Trophoblast cell (in vitro differentiated cells and primary cell): ENCODE data around the gene PACSIN3.
"Not testable (repeated sequence)": the region's sequence is repeated elsewhere in the genome, so short reads cannot be mapped to it uniquely, and the experiment has no call there.

ENCODE experiments used
- DNase-seq, 2 donors: peaks; one replicate each; pipeline ENCODE4 v3.0.0-alpha.2; 2016
- H2AFZ ChIP-seq: 2 replicates; pipeline ENCODE4 v1.6.1; 2013; ENCODE audit warnings: low read length, moderate library complexity, mild to moderate bottlenecking; ENCODE audit not compliant: insufficient read depth, poor library complexity
- H2AK5ac ChIP-seq: 2 replicates; pipeline ENCODE4 v1.6.1; 2013; ENCODE audit warnings: mild to moderate bottlenecking, low read length
- H2BK120ac ChIP-seq: 2 replicates; pipeline ENCODE4 v1.6.1; 2013; ENCODE audit warnings: low read length, mild to moderate bottlenecking, moderate library complexity; ENCODE audit not compliant: insufficient read depth, poor library complexity
- H2BK12ac ChIP-seq: 2 replicates; pipeline ENCODE4 v1.6.1; 2013; ENCODE audit warnings: mild to moderate bottlenecking, low read length, moderate library complexity
- H2BK5ac ChIP-seq: 2 replicates; pipeline ENCODE4 v1.6.1; 2013; ENCODE audit warnings: low read length, low read depth, moderate library complexity, mild to moderate bottlenecking; ENCODE audit not compliant: poor library complexity
- H3K14ac ChIP-seq: 2 replicates; pipeline ENCODE4 v1.6.1; 2013; ENCODE audit warnings: mild to moderate bottlenecking, low read length
- H3K18ac ChIP-seq: 2 replicates; pipeline ENCODE4 v1.6.1; 2013; ENCODE audit warnings: mild to moderate bottlenecking, low read length
- H3K23ac ChIP-seq: 2 replicates; pipeline ENCODE4 v1.6.1; 2013; ENCODE audit warnings: low read length
- H3K27ac ChIP-seq: 2 replicates; pipeline ENCODE4 v1.5.1; 2013; ENCODE audit warnings: low read depth, mild to moderate bottlenecking, inconsistent platforms, low read length, moderate library complexity
- H3K27me3 ChIP-seq: 2 replicates; pipeline ENCODE4 v1.6.1; 2013; ENCODE audit warnings: inconsistent platforms, mild to moderate bottlenecking, low read length, moderate library complexity; ENCODE audit not compliant: insufficient read depth
- H3K36me3 ChIP-seq, 2 experiments: 1 replicate in 1 of 2; 2 replicates in 1 of 2; pipeline ENCODE4 v1.6.1; 2013; ENCODE audit warnings: low read length in 2 of 2, mild to moderate bottlenecking in 2 of 2, moderate library complexity in 1 of 2; ENCODE audit not compliant: insufficient read depth in 2 of 2, control insufficient read depth in 1 of 2
- H3K4ac ChIP-seq: 2 replicates; pipeline ENCODE4 v1.6.1; 2013; ENCODE audit warnings: low read depth, mild to moderate bottlenecking, low read length, moderate library complexity
- H3K4me1 ChIP-seq, 2 experiments: 1 replicate in 1 of 2; 2 replicates in 1 of 2; pipeline ENCODE4 v1.6.1; 2013; ENCODE audit warnings: low read length in 2 of 2, mild to moderate bottlenecking in 2 of 2, moderate library complexity in 1 of 2; ENCODE audit not compliant: insufficient read depth in 2 of 2, control insufficient read depth in 1 of 2
- H3K4me2 ChIP-seq: 2 replicates; pipeline ENCODE4 v1.6.1; 2013; ENCODE audit warnings: inconsistent platforms, mild to moderate bottlenecking, low read length, moderate library complexity
- H3K4me3 ChIP-seq: 2 replicates; pipeline ENCODE4 v1.5.1; 2013; ENCODE audit warnings: mild to moderate bottlenecking, low read depth, low read length, inconsistent platforms
- H3K79me1 ChIP-seq: one replicate; pipeline ENCODE4 v1.6.1; 2013; ENCODE audit warnings: low read length
- H3K79me2 ChIP-seq: 2 replicates; pipeline ENCODE4 v1.6.1; 2013; ENCODE audit warnings: low read length, mild to moderate bottlenecking; ENCODE audit not compliant: control insufficient read depth, insufficient read depth, poor library complexity
- H3K9ac ChIP-seq: 2 replicates; pipeline ENCODE4 v1.6.1; 2013; ENCODE audit warnings: mild to moderate bottlenecking, low read length
- H3K9me3 ChIP-seq: 2 replicates; pipeline ENCODE4 v1.6.1; 2013; ENCODE audit warnings: low read depth, mild to moderate bottlenecking, control low read depth, inconsistent platforms, low read length; ENCODE audit not compliant: insufficient read depth
- H4K12ac ChIP-seq: 2 replicates; pipeline ENCODE4 v1.6.1; 2013; ENCODE audit warnings: low read depth, mild to moderate bottlenecking, low read length, moderate library complexity
- H4K8ac ChIP-seq: 2 replicates; pipeline ENCODE4 v1.6.1; 2013; ENCODE audit warnings: low read depth, mild to moderate bottlenecking, low read length, moderate library complexity
- H4K91ac ChIP-seq: one replicate; pipeline ENCODE4 v1.6.1; 2013; ENCODE audit warnings: low read depth, mild to moderate bottlenecking, low read length, moderate library complexity
- WGBS: extraction: QIAGEN DNeasy Blood & Tissue Kit; methylation state at CpG from one replicate; pipeline ENCODE4 v1.1.7; 2013; ENCODE audit warnings: missing lambda C conversion rate; ENCODE audit not compliant: insufficient read length, insufficient coverage; ENCODE audit errors: extremely low coverage; 5-methylcytosine and 5-hydroxymethylcytosine counted together

Gene PACSIN3

GRCh38 chr11:47212938-47213337, 26.7 kb upstream of the PACSIN3 start:
- Histone ChIP-seq H4K12ac (no peak overlapping the region), H2AFZ (no peak overlapping the region), H3K4ac (no peak overlapping the region), H3K4me3 (no peak overlapping the region), H3K27me3 (no peaks in the 10 kb centered on the region), H4K8ac (no peak overlapping the region), H3K4me2 (no peak overlapping the region), H2BK120ac (no peak overlapping the region), H3K4me1 (peaks cover 13 to 18% of the 10 kb centered on the region in 2 experiments), H2BK5ac (no peak overlapping the region), H3K9me3 (no peaks in the 10 kb centered on the region), H3K9ac (no peak overlapping the region), H2BK12ac (no peak overlapping the region), H3K36me3 (no peaks in the 10 kb centered on the region), H2AK5ac (no peak overlapping the region), H3K14ac (no peak overlapping the region), H3K79me2 (peaks cover 7% of the 10 kb centered on the region), H3K18ac (no peak overlapping the region), H3K79me1 (peaks cover 13% of the 10 kb centered on the region), H3K23ac (no peak overlapping the region), H4K91ac (no peak overlapping the region), H3K27ac (no peak overlapping the region)
- peak; percentile 48 to 61 for DNase-seq
- no CpG with 5 or more reads among the region's 12 CpGs for WGBS

DNA sequence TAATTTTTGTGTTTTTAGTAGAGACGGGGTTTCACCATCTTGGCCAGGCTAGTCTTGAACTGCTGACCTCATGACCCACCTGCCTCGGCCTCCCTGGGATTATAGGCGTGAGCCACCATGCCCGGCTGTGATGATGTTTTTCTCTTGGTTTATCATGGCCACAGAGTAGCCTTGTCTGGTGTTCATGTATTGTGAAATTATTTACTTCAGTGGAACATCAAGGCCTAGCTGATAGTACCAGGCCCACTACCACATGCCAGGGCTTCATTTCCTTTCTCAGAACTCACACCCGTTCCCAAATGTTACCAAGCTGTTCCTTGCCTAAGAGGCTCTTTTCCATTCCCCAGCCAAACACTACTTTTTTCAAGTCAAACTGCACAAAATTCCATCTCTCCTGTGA, 22.4 kb upstream of the PACSIN3 start:
- Histone ChIP-seq H3K27ac (no peak overlapping the region), H3K36me3 (no peaks in the 10 kb centered on the region), H3K9me3 (no peaks in the 10 kb centered on the region), H3K4me3 (no peak overlapping the region), H3K4me2 (no peak overlapping the region), H3K23ac (no peak overlapping the region), H2BK120ac (no peak overlapping the region), H3K9ac (no peak overlapping the region), H2BK12ac (no peak overlapping the region), H3K4me1 (peaks cover 3 to 6% of the 10 kb centered on the region in 2 experiments), H4K12ac (no peak overlapping the region), H2AK5ac (no peak overlapping the region), H2BK5ac (no peak overlapping the region), H3K79me2 (no peaks in the 10 kb centered on the region), H4K8ac (no peak overlapping the region), H2AFZ (no peak overlapping the region), H4K91ac (no peak overlapping the region), H3K14ac (no peak overlapping the region), H3K27me3 (no peaks in the 10 kb centered on the region), H3K4ac (no peak overlapping the region), H3K18ac (no peak overlapping the region), H3K79me1 (no peaks in the 10 kb centered on the region)
- DNase-seq: no peak
- WGBS: no CpG with 5 or more reads among the region's 5 CpGs

GRCh38 chr11:47208008-47208552, 21.8 kb upstream of the PACSIN3 start:
- H3K4me2 ChIP-seq, H3K27ac ChIP-seq, H4K12ac ChIP-seq, H3K79me1 ChIP-seq, H4K91ac ChIP-seq, H2AFZ ChIP-seq, DNase-seq, H3K9me3 ChIP-seq, H3K79me2 ChIP-seq, H2BK12ac ChIP-seq, H3K14ac ChIP-seq, H3K27me3 ChIP-seq, H2BK120ac ChIP-seq, H3K18ac ChIP-seq, H4K8ac ChIP-seq, H3K23ac ChIP-seq, H2AK5ac ChIP-seq, H3K9ac ChIP-seq, H3K4me3 ChIP-seq, H3K36me3 ChIP-seq, H3K4ac ChIP-seq, H3K4me1 ChIP-seq, H2BK5ac ChIP-seq: not testable (repeated sequence)
- no CpG with 5 or more reads among the region's 13 CpGs for WGBS

DNA sequence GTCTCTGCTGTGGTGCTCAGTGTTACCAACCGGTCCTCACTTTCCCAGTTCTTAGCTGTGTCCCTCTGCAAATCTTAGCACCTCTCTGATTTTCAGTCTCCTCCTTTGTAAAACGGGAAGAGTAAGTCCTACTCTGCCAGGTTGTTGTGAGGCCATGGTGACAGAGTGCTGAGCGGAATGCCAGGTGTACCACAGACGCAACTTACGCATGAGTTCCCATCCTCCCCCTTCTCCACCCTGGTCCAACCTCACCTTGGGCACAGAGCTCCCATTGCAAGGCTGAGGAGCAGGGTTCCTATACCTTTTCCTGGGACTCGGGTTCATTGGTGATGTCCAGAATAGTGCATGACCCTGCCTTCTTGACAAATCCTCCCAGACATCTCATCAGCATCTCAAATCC, 21.2 kb upstream of the PACSIN3 start:
- no peak overlapping the region for H4K8ac ChIP-seq
- H3K4me3 ChIP-seq: no peak overlapping the region
- H3K4me1 ChIP-seq: peaks cover 3 to 6% of the 10 kb centered on the region in 2 experiments
- H4K12ac ChIP-seq: no peak overlapping the region
- no peaks in the 10 kb centered on the region for H3K79me1 ChIP-seq
- no peaks in the 10 kb centered on the region for H3K36me3 ChIP-seq
- no peaks in the 10 kb centered on the region for H3K9me3 ChIP-seq
- H3K9ac ChIP-seq: no peak overlapping the region
- H3K79me2 ChIP-seq: no peaks in the 10 kb centered on the region
- H3K27me3 ChIP-seq: no peaks in the 10 kb centered on the region
- H3K4ac ChIP-seq: no peak overlapping the region
- H2BK5ac ChIP-seq: no peak overlapping the region
- no peak overlapping the region for H2BK12ac ChIP-seq
- DNase-seq: no peak
- H2AK5ac ChIP-seq: no peak overlapping the region
- no peak overlapping the region for H2BK120ac ChIP-seq
- H3K14ac ChIP-seq: no peak overlapping the region
- H4K91ac ChIP-seq: no peak overlapping the region
- H2AFZ ChIP-seq: no peak overlapping the region
- H3K23ac ChIP-seq: no peak overlapping the region
- no peak overlapping the region for H3K18ac ChIP-seq
- no CpG with 5 or more reads among the region's 6 CpGs for WGBS
- H3K27ac ChIP-seq: no peak overlapping the region
- no peak overlapping the region for H3K4me2 ChIP-seq
